GM12892 (cell line): ENCODE measurements around the gene ANKRD22.
A peak's percentile ranks its signal among the peaks of the same experiment; 100 is the strongest.
"Not testable (repeated sequence)": the region's sequence is repeated elsewhere in the genome, so short reads cannot be mapped to it uniquely, and the experiment has no call there.

Experiments used
- DNase-seq: peaks from one replicate; pipeline ENCODE4 v3.0.0; 2011; ENCODE audit not compliant: insufficient read length
- FAIRE-seq: peaks from 2 replicates; lab custom pipeline; 2011; peaks lifted over from hg19 to GRCh38; lab: Jason Lieb, UNC
- POLR2A ChIP-seq: IDR thresholded peaks from 2 replicates; pipeline ENCODE4 v1.6.1; 2011; ENCODE audit warnings: low read depth, low read length, control low read depth
- POLR2AphosphoS5 ChIP-seq: IDR thresholded peaks from 2 replicates; pipeline ENCODE4 v1.6.1; 2011; ENCODE audit warnings: low read depth, low read length, control low read depth
- TAF1 ChIP-seq: IDR thresholded peaks from 2 replicates; pipeline ENCODE4 v1.6.1; 2011; ENCODE audit warnings: low read depth, mild to moderate bottlenecking, control low read depth, low read length, borderline replicate concordance

ANKRD22 gene

GRCh38 chr10:88888810-88889445 lies 37.3 kb upstream of the ANKRD22 start:
- DNase-seq, result no peak
- TF ChIP-seq TAF1 (no peak), POLR2AphosphoS5 (no peak), POLR2A (no peak)
- FAIRE-seq, result no peak

- DNase-seq (no peak), FAIRE-seq (peak; percentile 99)
- TF ChIP-seq POLR2AphosphoS5 (peak; percentile 67), TAF1 (no peak), POLR2A (peak; percentile 63)
These were observed 34.9 kb upstream of the ANKRD22 start for GRCh38 chr10:88886557-88886956.

- DNase-seq, result no peak
- peak; percentile 90 for FAIRE-seq
- no peak for TF ChIP-seq POLR2A
- 0 out of 2 replicates have a peak, but pooled peaks have one; percentile 20 for TF ChIP-seq POLR2AphosphoS5
These were observed 31.8 kb upstream of the ANKRD22 start for GRCh38 chr10:88883448-88883809.

- not testable (repeated sequence) for FAIRE-seq, DNase-seq
These were observed 31.2 kb upstream of the ANKRD22 start for GRCh38 chr10:88882646-88883447.

GRCh38 chr10:88881922-88882645 lies 30.4 kb upstream of the ANKRD22 start:
- no peak for DNase-seq
- TF ChIP-seq TAF1 (no peak), POLR2A (no peak), POLR2AphosphoS5 (no peak)
- peak; percentile 36 for FAIRE-seq

GRCh38 chr10:88881320-88881719 lies 29.7 kb upstream of the ANKRD22 start:
- FAIRE-seq, result no peak

GRCh38 chr10:88880282-88881076 lies 28.8 kb upstream of the ANKRD22 start:
- DNase-seq (peak; percentile 57), FAIRE-seq (peak; percentile 99)
- TF ChIP-seq POLR2A, result peak; percentile 93
- TF ChIP-seq POLR2AphosphoS5, result peak; percentile 90
- TF ChIP-seq TAF1, result peak; percentile 69

More at GRCh38 chr10:88881320-88881719, 29.7 kb upstream of the ANKRD22 start:
- DNase-seq, result no peak
- no peak for TF ChIP-seq POLR2A
- TF ChIP-seq TAF1, result no peak
- TF ChIP-seq POLR2AphosphoS5, result no peak

GRCh38 chr10:88879534-88880281 lies 28.1 kb upstream of the ANKRD22 start, which contains the start of gene STAMBPL1:
Gene STAMBPL1, plus strand, starts transcription at chr10:88880245. Its CDS starts 21,464 bp downstream, at chr10:88901709.
- FAIRE-seq, result no peak
- TF ChIP-seq POLR2A (no peak), POLR2AphosphoS5 (no peak), TAF1 (0 out of 2 replicates have a peak, but pooled peaks have one; percentile 25)
- DNase-seq, result no peak

- TF ChIP-seq POLR2AphosphoS5 (no peak), POLR2A (no peak), TAF1 (no peak)
- FAIRE-seq, result no peak
- no peak for DNase-seq
These were observed 25.7 kb upstream of the ANKRD22 start for GRCh38 chr10:88877298-88877697.

GRCh38 chr10:88875081-88875480 lies 23.4 kb upstream of the ANKRD22 start:
- no peak for DNase-seq
- TF ChIP-seq POLR2A, result no peak
- FAIRE-seq, result no peak

- no peak for DNase-seq
- FAIRE-seq, result no peak
- TF ChIP-seq POLR2A, result no peak
- no peak for TF ChIP-seq POLR2AphosphoS5
- TF ChIP-seq TAF1, result no peak
These were observed 22.6 kb upstream of the ANKRD22 start for GRCh38 chr10:88874281-88874680.
